H1 (cell line): Measurements from ENCODE around the gene VIPR1. TPM values are rescaled to one million over a fixed set of nuclear protein-coding genes. Genes with fewer than 3 reads are reported as not detected.

ENCODE experiments used
- CTCF ChIA-PET: fragments of 300-600 bp; sonication (Branson Sonifier 250); formaldehyde crosslinking; loops from one replicate; lab custom pipeline; 2021; ENCODE audit not compliant: partially characterized antibody; lab: Charles Lee
- POLR2A ChIA-PET: fragments of 300-600 bp; sonication (Branson Sonifier 250); formaldehyde crosslinking; loops from one replicate; lab custom pipeline; 2021; ENCODE audit warnings: inconsistent platforms; ENCODE audit not compliant: partially characterized antibody; lab: Charles Lee
- DNase-seq, 2 experiments: peaks; one replicate each; pipeline versions ENCODE4 v3.0.0 to v3.0.0-alpha.2; 2010 to 2022; ENCODE audit warnings: low spot score in 2 of 2, low read depth in 1 of 2, mixed read lengths in 1 of 2
- FAIRE-seq: peaks from 2 replicates; lab custom pipeline; 2011; peaks lifted over from hg19 to GRCh38; lab: Jason Lieb, UNC
- H2AFZ ChIP-seq: 2 replicates; pipeline ENCODE4 v1.8.1; 2012; ENCODE audit warnings: low read length, inconsistent platforms
- H2AK5ac ChIP-seq: 2 replicates; pipeline ENCODE4 v1.6.1; 2013; ENCODE audit warnings: low read depth, low read length
- H2BK120ac ChIP-seq: replicated peaks from 2 replicates; pipeline ENCODE3; 2013; ENCODE audit warnings: low read depth, low read length, inconsistent platforms
- H2BK12ac ChIP-seq: 2 replicates; pipeline ENCODE4 v1.6.1; 2013; ENCODE audit warnings: low read depth, low read length
- H2BK15ac ChIP-seq: 2 replicates; pipeline ENCODE4 v1.6.1; 2013; ENCODE audit warnings: low read length
- H2BK20ac ChIP-seq: 2 replicates; pipeline ENCODE4 v1.6.1; 2013; ENCODE audit warnings: low read length
- H2BK5ac ChIP-seq: 2 replicates; pipeline ENCODE4 v1.6.1; 2013; ENCODE audit warnings: low read depth, low read length
- H3K14ac ChIP-seq: 2 replicates; pipeline ENCODE4 v1.6.1; 2013; ENCODE audit warnings: inconsistent platforms; ENCODE audit not compliant: insufficient read length
- H3K18ac ChIP-seq: 2 replicates; pipeline ENCODE4 v1.6.1; 2013; ENCODE audit warnings: low read length; ENCODE audit errors: extremely low read depth
- H3K23ac ChIP-seq: 2 replicates; pipeline ENCODE4 v1.6.1; 2013; ENCODE audit warnings: inconsistent platforms; ENCODE audit not compliant: insufficient read length
- H3K23me2 ChIP-seq: 2 replicates; pipeline ENCODE4 v1.6.1; 2013; ENCODE audit warnings: low read depth, low read length
- H3K27ac ChIP-seq: 2 replicates; pipeline ENCODE4 v1.6.1; 2011; ENCODE audit warnings: low read depth, low read length, inconsistent platforms
- H3K27me3 ChIP-seq, 4 experiments: replicated peaks in 1 of 4; 1 replicate in 1 of 4; 2 replicates in 3 of 4; pipeline versions ENCODE4 v1.6.1 to v1.8.1; 2011 to 2013; ENCODE audit warnings: low read length in 3 of 4, mild to moderate bottlenecking in 3 of 4, inconsistent platforms in 2 of 4, mixed read lengths in 2 of 4, moderate library complexity in 1 of 4; ENCODE audit not compliant: control insufficient read depth in 3 of 4, insufficient read depth in 3 of 4; ENCODE audit errors: extremely low read depth in 1 of 4
- H3K36me3 ChIP-seq, 4 experiments: 2 replicates each; pipeline versions ENCODE4 v1.6.1 to v1.8.1; 2011 to 2013; ENCODE audit warnings: mild to moderate bottlenecking in 4 of 4, low read length in 3 of 4, moderate library complexity in 2 of 4, control low read depth in 1 of 4, inconsistent platforms in 1 of 4; ENCODE audit not compliant: insufficient read depth in 4 of 4, control insufficient read depth in 2 of 4
- H3K4ac ChIP-seq: replicated peaks from 2 replicates; pipeline ENCODE3; 2013; ENCODE audit warnings: low read length, low read depth, mixed read lengths, inconsistent platforms; ENCODE audit not compliant: insufficient read length
- H3K4me1 ChIP-seq, 4 experiments: replicated peaks in 1 of 4; 1 replicate in 1 of 4; 2 replicates in 3 of 4; pipeline versions ENCODE4 v1.6.1 to v1.8.1; 2011 to 2013; ENCODE audit warnings: low read length in 3 of 4, inconsistent platforms in 2 of 4, mixed read lengths in 1 of 4; ENCODE audit not compliant: insufficient read depth in 4 of 4, control insufficient read depth in 3 of 4
- H3K4me2 ChIP-seq, 2 experiments: 2 replicates each; pipeline versions ENCODE4 v1.6.1 to v1.8.1; 2011 to 2013; ENCODE audit warnings: low read depth in 2 of 2, low read length in 2 of 2, control low read depth in 1 of 2, inconsistent platforms in 1 of 2, mild to moderate bottlenecking in 1 of 2; ENCODE audit not compliant: insufficient read depth in 1 of 2
- H3K4me3 ChIP-seq, 4 experiments: fragments of 200-600, 300-600 bp in 1 of 4; sonication (generic), shearing (Covaris generic), sonication (Bioruptor Twin) in 1 of 4; 2 replicates each; pipeline versions ENCODE4 v1.5.1 to v1.8.1; 2011 to 2016; ENCODE audit warnings: low read length in 4 of 4, low read depth in 3 of 4, control low read depth in 2 of 4, inconsistent platforms in 2 of 4, mild to moderate bottlenecking in 2 of 4, mixed read lengths in 1 of 4, moderate library complexity in 1 of 4; ENCODE audit not compliant: insufficient read depth in 2 of 4; ENCODE audit errors: extremely low read depth in 1 of 4
- H3K56ac ChIP-seq: replicated peaks from 2 replicates; pipeline ENCODE3; 2013; ENCODE audit warnings: low read depth, mild to moderate bottlenecking, mixed read lengths, low read length, inconsistent platforms; ENCODE audit not compliant: insufficient read length
- H3K79me1 ChIP-seq: 2 replicates; pipeline ENCODE4 v1.6.1; 2013; ENCODE audit warnings: low read depth, low read length, control low read depth
- H3K79me2 ChIP-seq, 2 experiments: 2 replicates each; pipeline versions ENCODE4 v1.6.1 to v1.8.1; 2012 to 2013; ENCODE audit warnings: low read length in 2 of 2, mild to moderate bottlenecking in 2 of 2, inconsistent platforms in 1 of 2; ENCODE audit not compliant: insufficient read depth in 2 of 2, control insufficient read depth in 1 of 2
- H3K9ac ChIP-seq, 4 experiments: replicated peaks in 1 of 4; 1 replicate in 1 of 4; 2 replicates in 3 of 4; pipeline versions ENCODE4 v1.6.1 to v1.8.1; 2011 to 2013; ENCODE audit warnings: low read depth in 3 of 4, low read length in 3 of 4, control low read depth in 2 of 4, mild to moderate bottlenecking in 2 of 4, moderate library complexity in 2 of 4, inconsistent platforms in 1 of 4; ENCODE audit errors: extremely low read depth in 1 of 4
- H3K9me3 ChIP-seq, 2 experiments: 2 replicates each; pipeline versions ENCODE4 v1.6.1 to v1.8.1; 2012 to 2013; ENCODE audit warnings: mild to moderate bottlenecking in 2 of 2, moderate library complexity in 2 of 2, control low read depth in 1 of 2, inconsistent platforms in 1 of 2, low read depth in 1 of 2, low read length in 1 of 2, mixed read lengths in 1 of 2; ENCODE audit not compliant: insufficient read depth in 2 of 2
- H4K20me1 ChIP-seq, 2 experiments: replicated peaks in 1 of 2; 2 replicates each; pipeline versions ENCODE3 to v1.8.1; 2011 to 2013; ENCODE audit warnings: inconsistent platforms in 2 of 2, low read length in 2 of 2, mild to moderate bottlenecking in 1 of 2; ENCODE audit not compliant: insufficient read depth in 2 of 2, control insufficient read depth in 1 of 2
- H4K5ac ChIP-seq: 2 replicates; pipeline ENCODE4 v1.6.1; 2013; ENCODE audit warnings: low read length, low read depth, mixed read lengths, inconsistent platforms; ENCODE audit not compliant: insufficient read length
- H4K8ac ChIP-seq: 2 replicates; pipeline ENCODE4 v1.8.0; 2013; ENCODE audit warnings: mild to moderate bottlenecking, moderate library complexity, low read length, inconsistent platforms; ENCODE audit not compliant: insufficient read depth; ENCODE audit errors: extremely low read depth
- H4K91ac ChIP-seq: replicated peaks from 2 replicates; pipeline ENCODE3; 2013; ENCODE audit warnings: low read length, mixed read lengths, inconsistent platforms; ENCODE audit not compliant: insufficient read length
- KDM4A ChIP-seq: IDR thresholded peaks from one replicate; pipeline ENCODE4 v1.7.1; 2012; ENCODE audit warnings: low read depth, mild to moderate bottlenecking, moderate library complexity, low read length, inconsistent platforms; ENCODE audit not compliant: severe bottlenecking
- TCF12 ChIP-seq: IDR thresholded peaks from 2 replicates; pipeline ENCODE4 v1.6.1; 2011; ENCODE audit warnings: low read depth, mild to moderate bottlenecking, low read length
- TEAD4 ChIP-seq: IDR thresholded peaks from 2 replicates; pipeline ENCODE4 v1.6.1; 2012; ENCODE audit warnings: low read depth, low read length, inconsistent platforms, mixed read lengths
- WGBS, 2 experiments: shearing (Covaris generic) in 1 of 2; methylation state at CpG; one replicate each; pipeline versions ENCODE4 v1.1.6 to v1.1.7; 2013 to 2015; ENCODE audit warnings: low lambda C conversion rate in 2 of 2, mixed read lengths in 2 of 2, inconsistent platforms in 1 of 2, low coverage in 1 of 2, missing lambda C conversion rate in 1 of 2; ENCODE audit not compliant: insufficient replicate concordance in 2 of 2, insufficient coverage in 1 of 2, insufficient read length in 1 of 2; ENCODE audit errors: extremely low coverage in 1 of 2, missing lambda C conversion rate in 1 of 2; 5-methylcytosine and 5-hydroxymethylcytosine counted together
- polyA plus RNA-seq, 7 experiments: library from polyadenylated mRNA; depleted of rRNA in 3 of 7; stranded (reverse) in 5 of 7; unstranded in 2 of 7; fragments of >200 nt in 5 of 7; fragments of 200-250 nt in 2 of 7; gene quantifications; 1 replicate in 5 of 7; 2 replicates in 1 of 7; 4 replicates in 1 of 7; pipeline versions ENCODE4 v1.2.1 to v1.2.3, GENCODE V29; 2011 to 2013; ENCODE audit warnings: missing spikeins in 2 of 7, mixed read lengths in 2 of 7
- total RNA-seq: library from RNA; stranded (reverse); fragmentation: NEBNext Ultra II Directional; extraction: Animal tissue kit (Norgen Biotek cat#: 25700); gene quantifications from 2 replicates; pipeline ENCODE4 v1.2.1, GENCODE V29; 2021

VIPR1 gene
- total and polyA plus RNA-seq, 2 of the 8 experiments (the other 6 are each of a cell fraction or from before 2014, with no cell fraction given), result 7.8 to 10.1 TPM

DNA sequence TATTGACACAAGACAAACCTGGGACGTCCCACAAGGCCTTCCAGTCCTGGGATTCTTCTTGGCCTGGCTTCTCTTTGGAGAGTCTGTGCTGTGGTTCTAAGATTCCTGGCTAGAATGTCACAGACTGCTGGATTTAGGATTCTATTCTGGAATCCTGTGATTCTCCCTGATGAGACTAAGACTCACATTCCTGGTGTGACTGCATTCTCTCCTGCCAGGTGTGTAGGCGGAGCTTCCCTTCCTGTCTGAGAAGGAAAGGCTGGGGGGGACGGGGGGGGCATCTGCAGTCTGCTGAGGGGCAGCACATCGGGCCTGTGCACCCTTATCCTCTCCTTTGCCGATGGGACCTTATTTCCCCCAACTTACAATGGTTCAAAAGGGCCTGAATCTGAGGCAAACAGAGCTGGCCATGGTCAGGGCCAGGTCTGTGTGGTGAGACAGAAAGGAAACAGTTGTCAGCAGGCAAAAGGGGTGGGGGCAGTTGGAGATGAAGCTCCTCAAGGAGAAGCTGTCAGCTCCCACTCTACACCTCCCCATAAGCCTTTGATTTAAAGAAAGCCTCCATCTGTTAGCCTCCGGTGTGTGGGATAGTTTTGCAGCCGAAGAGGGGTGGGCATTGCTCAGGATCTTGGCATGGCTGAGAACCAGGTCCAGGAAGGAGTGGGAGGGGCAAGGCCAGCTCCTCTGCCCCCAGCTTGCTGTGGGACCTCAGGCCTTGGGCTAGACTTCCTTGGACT lies 30.9 kb downstream of the VIPR1 start:
- TF ChIP-seq KDM4A, result no peak
- peak; percentile 47 for TF ChIP-seq TEAD4
- TF ChIP-seq TCF12, result 0 out of 2 replicates have a peak, but pooled peaks have one; percentile 56
- POLR2A ChIA-PET, result interaction anchor here (1.2 to 1.3 kb wide), 2 partner anchors 9 to 17 kb away, joined by 3 read pairs; no protein-coding TSS in a partner anchor
- no peak overlapping the region for H3K23ac ChIP-seq
- H3K27me3 ChIP-seq, result peaks cover 0 to 2% (median 0%) of the 10 kb centered on the region in 4 experiments; a peak in 1 of 7 replicates
- no peak overlapping the region for H2AFZ ChIP-seq
- H3K4me2 ChIP-seq, result 0 out of 4 replicates have a peak overlapping the region, but pooled peaks of 1 of the 2 experiments have one; percentile 12
- no peak overlapping the region for H3K14ac ChIP-seq
- no peaks in the 10 kb centered on the region for H3K79me2 ChIP-seq
- H3K4ac ChIP-seq, result no peak overlapping the region
- H2BK5ac ChIP-seq, result peak overlapping the region; percentile 32
- H3K4me1 ChIP-seq, result peaks cover 3 to 18% (median 6%) of the 10 kb centered on the region in 4 experiments
- no peak overlapping the region for H2BK15ac ChIP-seq
- CTCF ChIA-PET, result interaction anchor here (0.7 to 23.9 kb wide), 9 partner anchors 13 to 304 kb away, joined by 3 to 458 read pairs (median 5); partner anchors contain the start of gene VIPR1
- no peak overlapping the region for H3K27ac ChIP-seq
- H3K9ac ChIP-seq, result no peak overlapping the region
- 67% methylated on average over 7 of the region's 7 CpGs; no CpG with 5 or more reads in 1 of the 2 experiments for WGBS, 2 experiments
- H3K9me3 ChIP-seq, result no peaks in the 10 kb centered on the region
- peak overlapping the region; percentile 98 for H2BK20ac ChIP-seq
- H2BK12ac ChIP-seq, result no peak overlapping the region; the same call in 1 of the 2 replicates
- H3K79me1 ChIP-seq, result no peaks in the 10 kb centered on the region
- H2AK5ac ChIP-seq, result no peak overlapping the region
- H4K5ac ChIP-seq, result no peak overlapping the region
- FAIRE-seq (no peak), DNase-seq (no peak)
- H3K36me3 ChIP-seq, result no peaks in the 10 kb centered on the region
- no peak overlapping the region for H3K4me3 ChIP-seq
- peaks cover 0 to 1% of the 10 kb centered on the region in 2 experiments for H4K20me1 ChIP-seq
- no peak overlapping the region for H3K18ac ChIP-seq
- H2BK120ac ChIP-seq, result no peak overlapping the region
- no peak overlapping the region for H3K56ac ChIP-seq
- no peak overlapping the region for H4K91ac ChIP-seq
- H4K8ac ChIP-seq, result no peak overlapping the region
- H3K23me2 ChIP-seq, result peaks cover 6% of the 10 kb centered on the region; the same call in 1 of the 2 replicates
